ENCODE measurements around the gene HOXB5. TPM values are rescaled to one million over a fixed set of nuclear protein-coding genes. Genes with fewer than 3 reads are reported as not detected.

Gene HOXB5
- total RNA-seq (2014; rRNA removed) (0.40 and 0.95 TPM in 2 replicates), Bru-seq, nascent RNA (percentile 67 among the genes with signal in this experiment), BruChase-seq, experiment 1, labeled RNA remaining after a 6-hour chase (percentile 66 among the genes with signal in this experiment), BruChase-seq, experiment 2, labeled RNA remaining after a 2-hour chase (percentile 78 among the genes with signal in this experiment)
- long read RNA-seq, partial matches to known transcripts, result 0 of 1 reads
- long read RNA-seq, other reads (novel, unspliced or antisense), result 0 of 1 reads

GRCh38 chr17:48593126-48593829, at the start of gene HOXB5:
Gene HOXB5 (minus strand): TSS chr17:48593779. CDS start chr17:48593682, 97 bp downstream.
- Histone ChIP-seq H3K4me1 (ENCODE audit: insufficient read depth, low read length) (peaks cover 6% of the 10 kb centered on the region), H3K9me3 (ENCODE audit: low read length) (no peaks in the 10 kb centered on the region), H2AFZ (ENCODE audit: low read length) (peak within 1 kb of the TSS; percentile 48), H3K79me2 (ENCODE audit: low read length) (peaks cover 18% of the 10 kb centered on the region), H3F3A (ENCODE audit: low read length, unreplicated experiment) (no peaks in the 10 kb centered on the region), H3K9me2 (replicated peaks; ENCODE audit: low read length) (no peaks in the 10 kb centered on the region), H3K9ac (ENCODE audit: low read length) (no peak within 1 kb of the TSS), H3K4me3 (ENCODE audit: low read length) (peak within 1 kb of the TSS; percentile 4; the same call in 1 of the 2 replicates), H3K27ac (ENCODE audit: low read length) (no peak within 1 kb of the TSS), H3K36me3 (ENCODE audit: low read depth, low read length) (no peaks in the 10 kb centered on the region), H3K27me3 (ENCODE audit: low read length) (no peaks in the 10 kb centered on the region), H4K20me1 (ENCODE audit: low read length) (peaks cover under 1% of the 10 kb centered on the region; the same call in 1 of the 2 replicates), H3K4me2 (ENCODE audit: low read length) (peak within 1 kb of the TSS; percentile 48)
- no peak for TF ChIP-seq EZH2 (IDR thresholded peaks at IDR 0.05; ENCODE audit: low read length, unreplicated experiment)
- TF ChIP-seq CTCF (conservative IDR thresholded peaks at IDR 0.05; ENCODE audit: low read depth, low read length), result no peak
- TF ChIP-seq EZH2phosphoT487 (IDR thresholded peaks at IDR 0.05; ENCODE audit: borderline replicate concordance, low read length), result no peak
- ChIA-PET CTCF (interaction anchor here (0.5 to 1.2 kb wide), 6 partner anchors 107 to 858 kb away, joined by 3 to 14 read pairs (median 6); no protein-coding TSS in a partner anchor), POLR2A (ENCODE audit: unreplicated experiment) (interaction anchor here (0.5 kb wide), 1 partner anchor 33 kb away, joined by 3 read pairs; the partner anchor contains the start of gene HOXB9)
- no peak for ATAC-seq
- intact Hi-C loops (cut with micrococcal nuclease), result no loop called here
- no peak for DNase-seq
- BruUV-seq (replicated peaks), result no TSS peak

GRCh38 chr17:48642843-48643696, 49.5 kb upstream of the HOXB5 start:
- Histone ChIP-seq H3K4me2 (ENCODE audit: low read length) (no peak overlapping the region), H3K9me3 (ENCODE audit: low read length) (no peaks in the 10 kb centered on the region), H3K27me3 (ENCODE audit: low read length) (no peaks in the 10 kb centered on the region), H3K4me1 (ENCODE audit: insufficient read depth, low read length) (no peaks in the 10 kb centered on the region), H3K36me3 (ENCODE audit: low read depth, low read length) (no peaks in the 10 kb centered on the region), H3K4me3 (ENCODE audit: low read length) (no peak overlapping the region), H3F3A (ENCODE audit: low read length, unreplicated experiment) (no peaks in the 10 kb centered on the region), H3K9ac (ENCODE audit: low read length) (no peak overlapping the region), H3K9me2 (replicated peaks; ENCODE audit: low read length) (no peaks in the 10 kb centered on the region), H3K79me2 (ENCODE audit: low read length) (no peaks in the 10 kb centered on the region), H4K20me1 (ENCODE audit: low read length) (no peaks in the 10 kb centered on the region), H3K27ac (ENCODE audit: low read length) (no peak overlapping the region), H2AFZ (ENCODE audit: low read length) (no peak overlapping the region)
- ChIA-PET POLR2A (ENCODE audit: unreplicated experiment) (no interaction called here), CTCF (no interaction called here)
- BruUV-seq (replicated peaks), result no TSS peak
- ATAC-seq (no peak), DNase-seq (no peak)
- no peak for TF ChIP-seq CTCF (conservative IDR thresholded peaks at IDR 0.05; ENCODE audit: low read depth, low read length)
- no peak for TF ChIP-seq EZH2phosphoT487 (IDR thresholded peaks at IDR 0.05; ENCODE audit: borderline replicate concordance, low read length)
- TF ChIP-seq EZH2 (IDR thresholded peaks at IDR 0.05; ENCODE audit: low read length, unreplicated experiment), result no peak
- intact Hi-C loops (cut with micrococcal nuclease), result no loop called here

Measured in PC-3 (cell line).